Measurements from ENCODE around the gene FDCSP.

- no peak for TF ChIP-seq NR1H2 (CRISPR knock-in tag; IDR thresholded peaks at IDR 0.05; ENCODE audit: borderline replicate concordance, low read depth)
- no peak for TF ChIP-seq MED1 (CRISPR knock-in tag; IDR thresholded peaks at IDR 0.05)
- TF ChIP-seq MZF1 (CRISPR knock-in tag; IDR thresholded peaks at IDR 0.05; ENCODE audit: borderline replicate concordance): no peak
- no peak for TF ChIP-seq ZC3H4 (CRISPR knock-in tag; IDR thresholded peaks at IDR 0.05; ENCODE audit: borderline replicate concordance)
- TF ChIP-seq NR2F6 (IDR thresholded peaks at IDR 0.05): no peak
- no peak for TF ChIP-seq NR2F6 (CRISPR knock-in tag; IDR thresholded peaks at IDR 0.05)
- no peak for TF ChIP-seq CBX5 (CRISPR knock-in tag; IDR thresholded peaks at IDR 0.05; ENCODE audit: borderline replicate concordance)
- no peak for TF ChIP-seq SRSF1 (optimal IDR thresholded peaks at IDR 0.05; ENCODE audit: low read depth, low read length)
- TF ChIP-seq ELF3 (CRISPR knock-in tag; IDR thresholded peaks at IDR 0.05): no peak
- no peak for TF ChIP-seq CTCF (CRISPR knock-in tag; IDR thresholded peaks at IDR 0.05)
- TF ChIP-seq ZBTB49 (CRISPR knock-in tag; IDR thresholded peaks at IDR 0.05; ENCODE audit: borderline replicate concordance): no peak
- TF ChIP-seq ZBTB21 (CRISPR knock-in tag; IDR thresholded peaks at IDR 0.05): no peak
- TF ChIP-seq ZNF704 (CRISPR knock-in tag; IDR thresholded peaks at IDR 0.05; ENCODE audit: borderline replicate concordance): no peak
- TF ChIP-seq SAFB2 (CRISPR knock-in tag; IDR thresholded peaks at IDR 0.05; ENCODE audit: borderline replicate concordance, low read depth): no peak
- TF ChIP-seq RBFOX2 (IDR thresholded peaks at IDR 0.05; ENCODE audit: low read depth, low read length): no peak
Observed at GRCh38 chr4:70183940-70184246, 42.0 kb upstream of the FDCSP start.

Measured in HepG2 (cell line).